SK-N-SH treated with all-trans-retinoic acid at 6 μM for 48 hours (cell line): Measurements from ENCODE around the gene SHB.

Source experiments
- ARNTL ChIP-seq: fragments of 450-650 bp; formaldehyde crosslinking; IDR thresholded peaks from 2 replicates; pipeline ENCODE4 v1.5.0; 2020; ENCODE audit warnings: low read depth, mild to moderate bottlenecking, moderate library complexity, borderline replicate concordance
- BACH2 ChIP-seq: fragments of 250-450 bp; sonication (Bioruptor Pico); IDR thresholded peaks from 2 replicates; pipeline ENCODE4 v1.9.0; 2021; ENCODE audit warnings: mild to moderate bottlenecking, borderline replicate concordance
- ISL1 ChIP-seq: fragments of 250-450 bp; sonication (Bioruptor Pico); IDR thresholded peaks from 2 replicates; pipeline ENCODE4 v2.1.2; 2022; ENCODE audit warnings: mild to moderate bottlenecking, moderate library complexity
- RARB ChIP-seq: fragments of 250-450 bp; sonication (Bioruptor Pico); IDR thresholded peaks from 2 replicates; pipeline ENCODE4 v1.8.0; 2021; ENCODE audit warnings: mild to moderate bottlenecking, moderate library complexity
- SNAI2 ChIP-seq: fragments of 250-450 bp; sonication (Bioruptor Pico); IDR thresholded peaks from 2 replicates; pipeline ENCODE4 v1.5.0; 2020; ENCODE audit warnings: mild to moderate bottlenecking, moderate library complexity
- TOX ChIP-seq: fragments of 250-450 bp; sonication (Bioruptor Pico); IDR thresholded peaks from 2 replicates; pipeline ENCODE4 v1.8.0; 2021; ENCODE audit warnings: mild to moderate bottlenecking, moderate library complexity, borderline replicate concordance
- ZFP3 ChIP-seq: fragments of 250-450 bp; sonication (Bioruptor Pico); IDR thresholded peaks from 2 replicates; pipeline ENCODE4 v1.5.0; 2020; ENCODE audit warnings: mild to moderate bottlenecking, moderate library complexity
- ZFP30 ChIP-seq: fragments of 450-650 bp; formaldehyde crosslinking; IDR thresholded peaks from 2 replicates; pipeline ENCODE4 v1.5.0; 2022; ENCODE audit warnings: mild to moderate bottlenecking, moderate library complexity
- ZNF565 ChIP-seq: fragments of 450-650 bp; formaldehyde crosslinking; conservative IDR thresholded peaks from 2 replicates; pipeline ENCODE4 v1.5.0; 2020; ENCODE audit warnings: low read depth, mild to moderate bottlenecking, moderate library complexity
- ZNF70 ChIP-seq: fragments of 450-650 bp; formaldehyde crosslinking; IDR thresholded peaks from 2 replicates; pipeline ENCODE4 v1.5.0; 2020; ENCODE audit warnings: mild to moderate bottlenecking, moderate library complexity
- ZNF8 ChIP-seq: fragments of 450-650 bp; formaldehyde crosslinking; IDR thresholded peaks from 2 replicates; pipeline ENCODE4 v1.5.0; 2020; ENCODE audit warnings: mild to moderate bottlenecking, moderate library complexity
- TF ChIP-seq, protein P1 (sequence below): fragments of 250-450 bp; sonication (Bioruptor Pico); IDR thresholded peaks from 2 replicates; pipeline ENCODE4 v1.8.0; 2020; ENCODE audit warnings: mild to moderate bottlenecking, moderate library complexity, borderline replicate concordance
- TF ChIP-seq, protein P2 (sequence below): fragments of 250-450 bp; sonication (Bioruptor Pico); IDR thresholded peaks from 2 replicates; pipeline ENCODE4 v1.5.1; 2020; ENCODE audit warnings: low read depth, mild to moderate bottlenecking, moderate library complexity
- TF ChIP-seq, protein P3 (sequence below): fragments of 250-450 bp; sonication (Bioruptor Pico); IDR thresholded peaks from 2 replicates; pipeline ENCODE4 v1.5.1; 2021; ENCODE audit warnings: mild to moderate bottlenecking, moderate library complexity

DNA sequence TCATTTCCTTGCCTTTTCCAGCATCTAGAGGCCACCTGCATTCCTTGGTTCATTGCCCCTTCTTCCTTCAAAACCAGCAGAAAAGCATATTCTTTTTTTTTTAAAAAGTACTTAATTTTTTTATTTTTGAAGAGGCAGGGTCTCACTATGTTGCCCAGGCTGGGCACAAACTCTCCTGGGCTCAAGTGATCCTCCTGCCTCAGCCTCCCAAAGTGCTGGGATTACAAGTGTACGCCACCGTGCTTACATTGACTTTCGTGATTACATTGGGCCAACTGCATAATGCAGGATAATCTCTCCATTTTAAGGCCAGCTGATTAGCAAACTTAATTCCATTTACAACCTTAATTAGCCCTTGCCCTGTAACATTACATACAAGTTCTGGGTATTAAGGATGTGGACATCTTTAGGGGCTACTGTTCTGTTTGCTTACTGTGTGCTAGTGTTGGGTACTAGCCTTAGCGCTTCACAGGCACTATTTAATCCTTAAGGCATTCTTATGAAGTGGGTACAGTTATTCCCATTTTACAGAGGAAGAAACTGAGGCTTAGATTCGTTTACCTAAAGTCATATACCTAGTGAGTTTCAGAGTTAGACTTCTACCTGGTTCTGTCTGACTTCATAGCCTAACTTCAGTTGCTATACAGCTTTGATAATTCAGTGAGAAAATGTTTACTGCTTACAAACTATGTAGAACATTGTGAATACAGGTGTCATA, 198.8 kb downstream of the SHB start:
- TF ChIP-seq ZFP30 (CRISPR knock-in tag) (no peak), RARB (CRISPR knock-in tag) (no peak), TOX (CRISPR knock-in tag) (no peak), ISL1 (CRISPR knock-in tag) (no peak), ZNF70 (no peak), BACH2 (CRISPR knock-in tag) (no peak), ZNF565 (CRISPR knock-in tag) (no peak), SNAI2 (no peak), ARNTL (CRISPR knock-in tag) (no peak), ZNF8 (CRISPR knock-in tag) (no peak), ZFP3 (CRISPR knock-in tag) (no peak)
- TF ChIP-seq, protein P1, sequence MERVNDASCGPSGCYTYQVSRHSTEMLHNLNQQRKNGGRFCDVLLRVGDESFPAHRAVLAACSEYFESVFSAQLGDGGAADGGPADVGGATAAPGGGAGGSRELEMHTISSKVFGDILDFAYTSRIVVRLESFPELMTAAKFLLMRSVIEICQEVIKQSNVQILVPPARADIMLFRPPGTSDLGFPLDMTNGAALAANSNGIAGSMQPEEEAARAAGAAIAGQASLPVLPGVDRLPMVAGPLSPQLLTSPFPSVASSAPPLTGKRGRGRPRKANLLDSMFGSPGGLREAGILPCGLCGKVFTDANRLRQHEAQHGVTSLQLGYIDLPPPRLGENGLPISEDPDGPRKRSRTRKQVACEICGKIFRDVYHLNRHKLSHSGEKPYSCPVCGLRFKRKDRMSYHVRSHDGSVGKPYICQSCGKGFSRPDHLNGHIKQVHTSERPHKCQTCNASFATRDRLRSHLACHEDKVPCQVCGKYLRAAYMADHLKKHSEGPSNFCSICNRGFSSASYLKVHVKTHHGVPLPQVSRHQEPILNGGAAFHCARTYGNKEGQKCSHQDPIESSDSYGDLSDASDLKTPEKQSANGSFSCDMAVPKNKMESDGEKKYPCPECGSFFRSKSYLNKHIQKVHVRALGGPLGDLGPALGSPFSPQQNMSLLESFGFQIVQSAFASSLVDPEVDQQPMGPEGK = no peak
- TF ChIP-seq, protein P2, sequence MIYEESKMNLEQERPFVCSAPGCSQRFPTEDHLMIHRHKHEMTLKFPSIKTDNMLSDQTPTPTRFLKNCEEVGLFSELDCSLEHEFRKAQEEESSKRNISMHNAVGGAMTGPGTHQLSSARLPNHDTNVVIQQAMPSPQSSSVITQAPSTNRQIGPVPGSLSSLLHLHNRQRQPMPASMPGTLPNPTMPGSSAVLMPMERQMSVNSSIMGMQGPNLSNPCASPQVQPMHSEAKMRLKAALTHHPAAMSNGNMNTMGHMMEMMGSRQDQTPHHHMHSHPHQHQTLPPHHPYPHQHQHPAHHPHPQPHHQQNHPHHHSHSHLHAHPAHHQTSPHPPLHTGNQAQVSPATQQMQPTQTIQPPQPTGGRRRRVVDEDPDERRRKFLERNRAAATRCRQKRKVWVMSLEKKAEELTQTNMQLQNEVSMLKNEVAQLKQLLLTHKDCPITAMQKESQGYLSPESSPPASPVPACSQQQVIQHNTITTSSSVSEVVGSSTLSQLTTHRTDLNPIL (CRISPR knock-in tag) = no peak
- TF ChIP-seq, protein P3, sequence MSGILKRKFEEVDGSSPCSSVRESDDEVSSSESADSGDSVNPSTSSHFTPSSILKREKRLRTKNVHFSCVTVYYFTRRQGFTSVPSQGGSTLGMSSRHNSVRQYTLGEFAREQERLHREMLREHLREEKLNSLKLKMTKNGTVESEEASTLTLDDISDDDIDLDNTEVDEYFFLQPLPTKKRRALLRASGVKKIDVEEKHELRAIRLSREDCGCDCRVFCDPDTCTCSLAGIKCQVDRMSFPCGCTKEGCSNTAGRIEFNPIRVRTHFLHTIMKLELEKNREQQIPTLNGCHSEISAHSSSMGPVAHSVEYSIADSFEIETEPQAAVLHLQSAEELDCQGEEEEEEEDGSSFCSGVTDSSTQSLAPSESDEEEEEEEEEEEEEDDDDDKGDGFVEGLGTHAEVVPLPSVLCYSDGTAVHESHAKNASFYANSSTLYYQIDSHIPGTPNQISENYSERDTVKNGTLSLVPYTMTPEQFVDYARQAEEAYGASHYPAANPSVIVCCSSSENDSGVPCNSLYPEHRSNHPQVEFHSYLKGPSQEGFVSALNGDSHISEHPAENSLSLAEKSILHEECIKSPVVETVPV (CRISPR knock-in tag) = no peak
